Astrocyte of the hippocampus (primary cell): ENCODE results near the gene LIN7A.
A peak's percentile ranks its signal among the peaks of the same experiment; 100 is the strongest.

Source experiments
- DNase-seq: peaks from one replicate; pipeline ENCODE4 v3.0.0; 2011; ENCODE audit warnings: low read depth, low spot score

Gene LIN7A

GRCh38 chr12:80937391-80938238, at the start of gene LIN7A:
TSS of gene LIN7A (minus strand) at chr12:80937934. CDS start at chr12:80937722, 212 bp downstream.
- peak; percentile 80 for DNase-seq

DNA sequence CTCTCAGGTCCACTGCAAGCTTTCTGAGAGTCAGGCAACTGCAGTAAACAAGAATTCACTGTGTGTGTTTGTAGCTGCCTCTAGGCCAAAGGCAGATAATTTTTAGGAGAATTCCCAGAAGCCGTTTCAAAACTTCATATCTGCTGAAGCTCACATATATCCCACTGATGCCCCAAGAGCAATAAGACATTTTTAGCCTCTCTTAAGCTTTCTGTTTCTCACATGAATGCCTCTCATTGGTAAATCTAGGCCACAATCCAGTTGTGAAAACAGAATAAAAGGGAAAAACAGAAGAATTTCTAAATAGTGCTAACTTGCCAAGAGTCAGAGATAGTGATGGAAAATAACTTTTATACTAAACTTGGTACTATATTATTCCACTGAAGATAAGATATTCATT, 48.5 kb upstream of the LIN7A start:
- peak; percentile 24 for DNase-seq

GRCh38 chr12:80979816-80980215, 42.1 kb upstream of the LIN7A start:
- DNase-seq = no peak

DNA sequence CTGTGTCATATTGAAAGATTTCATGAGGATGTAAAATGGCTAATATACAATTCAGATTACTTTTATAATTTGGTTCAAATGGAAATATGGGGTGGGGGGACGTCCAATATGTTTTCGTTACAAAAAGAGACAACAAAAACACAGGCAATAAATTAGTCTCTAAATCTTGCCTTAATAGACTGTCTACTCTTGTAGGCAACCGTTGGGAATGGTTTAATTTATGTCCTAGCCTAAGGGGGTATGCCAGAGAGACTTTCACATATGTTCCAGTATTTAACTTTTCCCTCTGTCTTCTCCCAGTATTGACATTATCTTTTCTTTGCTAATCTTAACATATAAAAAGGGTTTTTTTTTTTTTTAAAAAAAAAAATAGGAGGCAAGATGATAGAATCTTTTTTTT, 41.5 kb upstream of the LIN7A start:
- no peak for DNase-seq

DNA sequence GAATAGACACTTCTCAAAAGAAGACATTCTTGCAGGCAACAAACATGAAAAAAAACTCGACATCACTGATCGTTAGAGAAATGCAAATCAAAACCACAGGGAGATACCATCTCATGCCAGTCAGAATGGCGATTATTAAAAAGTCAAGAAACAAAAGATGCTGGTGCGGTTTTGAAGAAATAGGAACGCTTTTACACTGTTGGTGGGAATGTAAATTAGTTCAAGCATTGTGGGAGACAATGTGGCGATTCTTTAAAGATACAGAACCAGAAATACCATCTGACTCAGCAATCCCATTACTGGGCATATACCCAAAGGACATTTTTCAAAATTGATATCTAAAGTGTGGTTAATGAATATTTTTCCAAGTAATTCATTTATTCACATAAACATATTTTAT, 39.6 kb upstream of the LIN7A start:
- peak; percentile 64 for DNase-seq

DNA sequence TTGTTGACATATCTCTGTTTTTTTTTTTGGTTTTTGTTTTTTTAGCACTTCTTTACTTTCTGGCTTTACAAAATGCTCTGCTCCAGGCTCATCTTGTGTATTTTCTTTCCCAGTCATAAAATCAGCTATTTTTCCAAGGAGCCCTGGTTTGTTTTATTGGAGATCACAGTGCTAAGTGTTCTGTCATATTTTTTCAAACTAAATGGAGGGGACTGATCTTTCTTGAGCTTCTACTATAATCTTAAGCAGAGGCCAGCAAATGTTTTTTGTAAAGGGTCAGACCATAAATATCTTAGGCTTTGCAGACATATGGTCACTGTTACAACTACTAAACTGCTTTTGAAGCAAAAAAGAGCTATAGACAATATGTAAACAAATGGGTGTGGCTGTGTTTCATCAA, 30.6 kb upstream of the LIN7A start:
- no peak for DNase-seq

DNA sequence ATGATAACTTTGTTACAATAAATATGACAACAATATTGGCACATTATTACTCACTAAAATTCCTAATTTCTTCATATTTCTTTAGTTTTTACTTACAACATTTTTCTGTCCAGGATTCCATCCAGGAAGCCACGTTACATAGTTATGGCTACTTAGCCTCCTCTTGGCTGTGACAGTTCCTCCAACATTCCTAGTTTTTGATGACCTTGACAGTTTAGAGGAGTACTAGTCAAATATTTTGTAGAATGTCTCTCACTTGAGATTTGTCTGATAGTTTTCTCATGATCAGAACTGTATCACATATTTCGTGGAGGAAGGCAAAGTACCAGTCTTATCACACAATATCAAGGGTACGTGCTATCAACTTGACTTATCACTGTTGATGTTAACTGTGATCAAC, 29.8 kb upstream of the LIN7A start:
- no peak for DNase-seq

DNA sequence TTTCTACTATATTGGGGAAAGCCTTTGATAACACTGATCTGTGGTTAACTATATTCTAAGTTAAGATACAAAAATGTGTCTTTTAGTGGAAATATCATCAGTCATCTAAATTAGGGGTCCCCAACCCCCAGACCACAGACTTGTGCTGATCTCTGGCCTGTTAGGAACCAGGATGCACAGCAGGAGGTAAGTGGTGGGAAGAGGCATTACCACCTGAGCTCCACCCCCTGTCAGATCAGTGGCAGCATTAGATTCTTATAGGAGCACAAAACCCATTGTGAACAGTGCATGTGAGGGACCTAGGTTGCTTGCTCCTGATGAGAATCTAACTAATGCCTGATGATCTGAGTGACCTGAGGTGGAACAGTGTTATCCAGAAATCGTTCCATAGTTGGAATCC, 28.3 kb upstream of the LIN7A start:
- DNase-seq = no peak

DNA sequence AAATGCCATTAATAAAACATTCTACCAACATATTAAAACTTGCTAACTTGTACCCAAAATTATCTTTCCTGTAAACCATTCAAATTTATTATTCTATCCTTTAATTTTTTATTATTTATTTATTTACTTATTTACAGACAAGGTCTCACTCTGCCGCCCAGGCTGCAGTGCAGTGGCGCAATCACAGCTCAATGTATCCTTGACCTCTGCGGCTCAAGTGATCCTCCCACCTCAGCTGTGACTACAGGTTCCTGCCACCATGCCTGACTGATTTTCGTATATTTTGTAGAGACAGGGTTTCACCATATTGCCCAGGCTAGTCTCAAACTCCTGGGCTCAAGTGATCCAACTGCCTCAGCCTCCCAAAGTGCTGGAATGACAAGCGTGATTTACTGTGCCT, 20.4 kb upstream of the LIN7A start:
- no peak for DNase-seq

DNA sequence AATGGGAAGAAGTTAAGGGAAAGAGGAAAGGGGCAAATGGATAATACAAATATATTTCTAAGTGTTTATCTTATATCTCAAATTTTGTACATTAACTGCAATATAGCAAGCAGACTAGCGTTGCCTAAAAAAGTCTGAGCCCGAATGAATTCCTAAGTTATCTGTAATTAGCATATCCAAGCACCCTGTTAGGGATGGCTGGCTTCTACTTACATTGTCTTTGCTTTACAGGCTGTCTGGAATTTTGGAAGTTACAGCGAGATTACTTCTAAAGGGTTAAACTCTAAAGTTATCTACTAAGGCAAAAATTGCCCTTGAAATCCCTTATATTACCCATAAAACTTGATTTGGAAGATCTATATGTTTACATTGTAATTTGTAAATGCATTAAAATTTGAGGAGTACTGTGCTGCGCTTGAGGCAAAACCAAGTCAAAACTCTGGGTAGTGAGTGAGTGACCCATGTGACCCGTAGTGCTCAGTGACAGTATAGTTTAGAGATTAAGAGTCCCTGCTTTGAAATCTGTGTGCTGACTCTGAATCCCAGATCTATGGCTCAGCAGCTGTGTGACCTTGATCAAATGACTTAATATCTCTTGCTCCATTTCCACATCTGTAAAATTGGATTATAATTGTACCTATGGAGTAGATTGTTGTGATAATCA, 17.3 kb upstream of the LIN7A start:
- no peak for DNase-seq

DNA sequence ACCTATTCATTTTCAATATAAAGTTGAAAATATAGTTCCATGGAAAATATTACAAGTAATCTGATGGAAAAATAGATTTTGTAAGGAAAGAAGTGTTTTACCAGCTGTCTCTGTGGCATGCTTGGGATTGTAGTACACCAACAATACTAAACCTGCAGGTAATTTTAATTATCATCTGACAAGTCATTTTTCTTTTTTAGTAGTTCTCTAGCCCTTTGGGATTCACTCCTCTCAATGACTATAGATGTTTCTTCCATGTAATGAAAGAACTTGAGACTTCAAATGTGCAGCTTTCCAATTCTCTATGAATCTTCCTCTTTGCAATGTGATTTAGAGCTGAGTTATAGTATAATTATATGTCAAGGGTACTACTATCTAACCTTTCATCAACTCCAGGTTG, 14.7 kb upstream of the LIN7A start:
- no peak for DNase-seq

DNA sequence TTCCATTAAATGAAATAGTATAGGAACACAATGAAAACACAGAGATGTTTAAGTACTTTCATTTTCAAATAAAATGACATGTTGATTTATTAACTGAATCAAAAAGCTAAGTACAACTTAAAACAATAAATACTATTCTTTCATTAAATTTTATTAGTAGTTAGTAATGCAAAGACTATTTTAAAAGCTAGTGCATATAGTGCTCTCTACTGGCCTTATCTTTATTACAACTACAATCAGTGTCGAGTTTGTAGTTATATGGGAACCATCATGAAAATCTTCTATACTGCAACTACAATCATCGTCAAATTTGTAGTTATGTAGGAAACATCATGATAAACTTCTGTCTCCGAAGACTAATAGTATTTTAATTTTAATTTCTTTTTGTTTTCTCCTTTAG, 8.9 kb upstream of the LIN7A start:
- DNase-seq = no peak

- DNase-seq = no peak
These were observed 5.6 kb upstream of the LIN7A start for GRCh38 chr12:80943338-80943737.

GRCh38 chr12:80941916-80942315, 4.2 kb upstream of the LIN7A start:
- no peak for DNase-seq

DNA sequence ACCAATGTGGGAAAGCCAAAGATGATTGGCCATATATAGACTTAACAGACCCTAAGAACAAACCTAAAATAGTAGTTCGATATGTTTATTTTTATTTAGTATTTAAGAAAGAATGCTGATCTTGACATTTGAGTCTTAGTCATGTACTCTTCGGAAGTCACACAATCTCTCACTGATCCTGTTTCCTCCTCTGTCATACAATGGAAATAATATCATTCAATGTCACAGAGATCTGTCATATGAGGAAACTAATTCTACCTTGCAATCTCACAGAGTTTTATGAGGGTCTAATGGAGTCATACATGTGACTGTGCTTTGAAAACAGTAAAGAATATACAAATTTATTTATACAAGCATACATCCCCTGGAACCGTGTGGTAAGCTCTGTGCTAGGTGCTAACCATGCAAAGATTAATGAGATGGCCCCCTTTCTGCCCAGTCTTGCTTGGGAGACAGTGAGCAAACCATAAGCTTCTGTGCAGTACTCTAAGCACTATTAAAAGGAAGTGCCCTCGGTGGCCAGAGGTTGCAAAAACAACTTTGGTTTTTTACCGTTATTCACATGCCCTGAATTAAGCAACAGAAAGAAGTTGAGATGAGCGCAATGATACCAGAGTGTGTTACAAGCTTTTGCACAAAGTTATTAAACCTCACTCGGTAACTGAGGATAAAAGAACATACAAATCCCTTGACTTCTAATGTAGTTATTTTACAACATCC, 1.7 kb upstream of the LIN7A start:
- DNase-seq = no peak

- DNase-seq = no peak
These were observed 663 bp upstream of the LIN7A start for GRCh38 chr12:80938397-80938796.

- peak; percentile 84 for DNase-seq
These were observed 918 bp downstream of the LIN7A start for GRCh38 chr12:80936642-80937390.

DNA sequence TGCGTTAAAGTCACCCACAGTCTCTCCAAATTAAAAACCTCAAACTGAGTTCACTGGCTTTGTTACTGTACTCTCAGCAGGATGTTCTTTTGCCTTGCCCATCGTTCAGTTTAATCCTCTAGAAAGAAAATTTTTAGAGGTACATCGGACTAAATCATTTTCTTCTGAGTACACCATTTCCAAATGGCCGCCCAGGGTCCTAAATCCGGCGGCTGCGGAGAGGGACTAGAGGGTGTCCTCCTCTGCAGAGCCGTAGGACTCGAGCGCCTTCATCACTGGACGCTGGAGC, 1.4 kb downstream of the LIN7A start:
- DNase-seq = peak; percentile 78

DNA sequence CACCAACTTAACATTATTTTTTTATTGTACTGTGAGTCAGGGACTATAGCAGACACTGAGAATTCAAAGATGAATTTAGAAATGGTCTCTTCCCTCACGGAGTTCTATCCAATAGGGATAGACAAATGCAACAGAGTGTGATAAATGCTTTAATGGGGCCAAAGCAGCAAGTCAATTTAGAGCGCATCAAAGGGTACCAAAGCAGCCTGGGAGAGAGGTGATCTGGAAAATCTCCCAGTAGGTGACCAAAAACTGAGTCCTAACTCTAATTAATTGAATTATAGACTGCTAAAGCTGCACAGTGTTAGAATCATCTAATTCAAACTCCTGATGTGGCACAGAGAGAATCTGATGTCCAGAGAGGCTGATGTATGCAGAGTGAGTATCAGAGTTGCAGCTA, 2.6 kb downstream of the LIN7A start:
- no peak for DNase-seq

GRCh38 chr12:80925983-80926382, 11.8 kb downstream of the LIN7A start:
- DNase-seq = no peak

GRCh38 chr12:80925237-80925636, 12.5 kb downstream of the LIN7A start:
- DNase-seq = no peak

- DNase-seq = no peak
These were observed 13.3 kb downstream of the LIN7A start for GRCh38 chr12:80924437-80924836.
